ENCODE results near the gene HINT1.

HINT1 gene

DNA sequence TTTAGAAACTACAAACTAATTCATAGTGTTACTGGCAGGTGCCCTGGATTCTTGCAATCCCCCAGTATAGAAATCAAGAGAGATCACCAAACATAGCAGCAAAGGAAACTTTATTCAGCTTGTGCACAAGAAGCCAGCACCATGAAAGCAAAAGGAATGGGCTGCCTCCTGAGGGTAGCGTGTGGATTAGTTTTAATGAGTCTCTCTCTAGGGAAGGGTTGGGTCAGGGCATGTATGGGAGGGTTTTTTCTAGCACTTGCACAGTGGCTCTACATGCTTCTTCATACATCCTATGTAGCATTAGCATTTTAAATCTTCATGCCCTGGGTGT lies 44.1 kb upstream of the HINT1 start:
- no peak overlapping the region for H3K4me3 ChIP-seq (ENCODE audit: low read depth, low read length)
- TF ChIP-seq, protein P1, sequence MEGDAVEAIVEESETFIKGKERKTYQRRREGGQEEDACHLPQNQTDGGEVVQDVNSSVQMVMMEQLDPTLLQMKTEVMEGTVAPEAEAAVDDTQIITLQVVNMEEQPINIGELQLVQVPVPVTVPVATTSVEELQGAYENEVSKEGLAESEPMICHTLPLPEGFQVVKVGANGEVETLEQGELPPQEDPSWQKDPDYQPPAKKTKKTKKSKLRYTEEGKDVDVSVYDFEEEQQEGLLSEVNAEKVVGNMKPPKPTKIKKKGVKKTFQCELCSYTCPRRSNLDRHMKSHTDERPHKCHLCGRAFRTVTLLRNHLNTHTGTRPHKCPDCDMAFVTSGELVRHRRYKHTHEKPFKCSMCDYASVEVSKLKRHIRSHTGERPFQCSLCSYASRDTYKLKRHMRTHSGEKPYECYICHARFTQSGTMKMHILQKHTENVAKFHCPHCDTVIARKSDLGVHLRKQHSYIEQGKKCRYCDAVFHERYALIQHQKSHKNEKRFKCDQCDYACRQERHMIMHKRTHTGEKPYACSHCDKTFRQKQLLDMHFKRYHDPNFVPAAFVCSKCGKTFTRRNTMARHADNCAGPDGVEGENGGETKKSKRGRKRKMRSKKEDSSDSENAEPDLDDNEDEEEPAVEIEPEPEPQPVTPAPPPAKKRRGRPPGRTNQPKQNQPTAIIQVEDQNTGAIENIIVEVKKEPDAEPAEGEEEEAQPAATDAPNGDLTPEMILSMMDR (IDR thresholded peaks at IDR 0.05; ENCODE audit: insufficient read depth, low read length, missing control alignments) = no peak
- CTCF ChIA-PET = no interaction called here
- POLR2A ChIA-PET = no interaction called here
- no peak for DNase-seq (ENCODE audit: low read depth, low spot score)

DNA sequence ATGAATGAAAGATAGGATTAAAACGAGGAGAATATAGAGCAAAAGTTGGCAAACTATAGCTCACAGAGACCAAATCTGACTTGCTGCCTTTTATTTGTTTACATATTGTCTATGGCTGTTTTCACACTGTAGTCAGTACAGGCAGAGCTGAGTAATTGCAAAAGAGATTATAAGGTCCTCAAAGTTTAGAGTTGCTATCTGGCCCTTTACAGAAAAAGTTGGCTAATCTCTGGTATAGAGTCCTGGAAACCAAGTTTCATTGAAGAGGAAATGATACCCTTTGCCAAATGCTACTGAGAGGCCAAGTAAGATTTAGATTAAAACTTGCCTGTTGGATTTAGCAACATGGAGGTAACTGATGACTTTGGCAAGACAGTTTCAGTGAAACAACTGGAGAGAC lies 41.7 kb upstream of the HINT1 start:
- TF ChIP-seq, protein P1 (IDR thresholded peaks at IDR 0.05; ENCODE audit: insufficient read depth, low read length, missing control alignments) = no peak
- no peak overlapping the region for H3K4me3 ChIP-seq (ENCODE audit: low read depth, low read length)
- CTCF ChIA-PET = interaction anchor here (1.3 kb wide), 1 partner anchor 12 kb away, joined by 3 read pairs; no protein-coding TSS in a partner anchor
- DNase-seq (ENCODE audit: low read depth, low spot score) = no peak
- POLR2A ChIA-PET = no interaction called here

DNA sequence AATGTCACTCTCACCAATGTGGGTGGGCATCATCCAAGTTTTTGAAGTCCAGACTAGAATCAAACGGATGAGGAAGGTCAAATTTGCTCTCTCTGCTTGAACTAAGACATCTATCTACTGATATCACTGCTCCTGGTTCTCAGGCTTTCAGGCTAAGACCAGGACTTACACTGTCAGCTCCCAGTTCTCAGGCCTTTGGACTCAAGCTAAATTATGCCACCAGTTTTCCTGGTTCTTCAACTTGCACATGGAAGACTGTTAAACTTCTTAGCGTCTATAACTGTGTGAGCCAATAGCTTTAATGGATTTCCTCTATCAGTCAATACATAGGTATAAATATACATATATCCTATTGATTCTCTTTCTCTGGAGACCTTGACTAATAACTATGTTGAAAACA lies 41.0 kb upstream of the HINT1 start:
- POLR2A ChIA-PET = no interaction called here
- CTCF ChIA-PET = no interaction called here
- DNase-seq (ENCODE audit: low read depth, low spot score) = no peak
- TF ChIP-seq, protein P1 (IDR thresholded peaks at IDR 0.05; ENCODE audit: insufficient read depth, low read length, missing control alignments) = no peak
- H3K4me3 ChIP-seq (ENCODE audit: low read depth, low read length) = no peak overlapping the region

DNA sequence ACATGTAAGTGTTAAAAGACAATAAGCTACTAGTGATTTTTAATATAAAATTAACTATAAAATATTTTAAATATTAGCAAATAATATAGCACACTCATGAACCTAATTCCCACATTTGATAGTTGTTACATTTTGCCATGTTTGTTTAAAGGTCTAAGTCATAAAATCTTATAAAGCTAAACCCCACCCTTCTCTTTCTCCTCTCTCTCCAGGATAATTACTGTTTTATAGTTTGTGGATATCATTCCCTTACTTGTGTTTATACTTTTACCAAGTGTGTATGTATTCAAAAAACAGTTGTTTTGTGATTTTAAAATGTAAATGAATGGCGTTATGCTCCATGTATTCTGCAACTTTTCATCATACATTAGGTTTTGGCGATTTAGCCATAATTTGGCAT lies 39.9 kb upstream of the HINT1 start:
- POLR2A ChIA-PET = no interaction called here
- CTCF ChIA-PET = no interaction called here
- DNase-seq (ENCODE audit: low read depth, low spot score) = no peak
- no peak overlapping the region for H3K4me3 ChIP-seq (ENCODE audit: low read depth, low read length)
- TF ChIP-seq, protein P1 (IDR thresholded peaks at IDR 0.05; ENCODE audit: insufficient read depth, low read length, missing control alignments) = no peak

DNA sequence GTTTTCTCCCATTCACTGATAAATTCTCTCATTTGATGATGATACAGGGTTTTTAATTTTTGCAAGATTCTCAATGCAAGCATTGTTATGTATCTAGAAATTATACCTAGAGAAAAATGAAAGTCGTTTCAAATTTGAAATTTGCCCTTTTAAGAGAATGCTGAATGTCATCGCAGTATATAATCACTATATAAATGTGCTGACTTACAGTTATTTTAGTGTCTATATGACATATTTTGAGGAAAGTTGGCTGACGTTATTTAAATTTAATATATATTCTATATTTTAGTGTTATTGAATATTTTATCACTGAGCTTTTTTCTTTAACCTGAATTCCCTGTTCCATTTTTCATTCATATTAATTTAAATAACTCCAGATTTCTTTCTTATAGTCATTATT lies 35.5 kb upstream of the HINT1 start:
- no peak for DNase-seq (ENCODE audit: low read depth, low spot score)
- H3K4me3 ChIP-seq (ENCODE audit: low read depth, low read length) = no peak overlapping the region
- ChIA-PET POLR2A (no interaction called here), CTCF (no interaction called here)
- TF ChIP-seq, protein P1 (IDR thresholded peaks at IDR 0.05; ENCODE audit: insufficient read depth, low read length, missing control alignments) = no peak

DNA sequence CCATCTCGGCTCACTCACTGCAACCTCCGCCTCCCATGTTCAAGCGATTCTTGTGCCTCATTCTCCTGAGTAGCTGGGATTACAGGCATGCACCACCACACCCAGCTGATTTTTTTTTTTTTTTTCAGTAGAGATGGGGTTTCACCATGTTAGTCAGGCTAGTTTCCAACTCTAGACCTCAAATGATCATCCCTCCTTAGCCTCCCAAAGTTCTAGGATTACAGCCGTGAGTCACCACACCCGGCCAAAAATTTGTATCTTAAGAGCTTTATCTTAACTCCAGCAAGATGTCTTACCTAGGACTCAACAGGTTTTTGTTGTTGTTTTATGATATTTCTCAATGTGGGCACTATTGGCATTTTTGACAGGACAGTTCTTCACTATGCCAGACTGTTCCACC lies 33.6 kb upstream of the HINT1 start:
- ChIA-PET CTCF (interaction anchor here (0.6 kb wide), 1 partner anchor 1730 kb away, joined by 3 read pairs; no protein-coding TSS in a partner anchor), POLR2A (interaction anchor here (1.0 kb wide), 1 partner anchor 41 kb away, joined by 4 read pairs; no protein-coding TSS in a partner anchor)
- H3K4me3 ChIP-seq (ENCODE audit: low read depth, low read length) = no peak overlapping the region
- TF ChIP-seq, protein P1 (IDR thresholded peaks at IDR 0.05; ENCODE audit: insufficient read depth, low read length, missing control alignments) = no peak
- DNase-seq (ENCODE audit: low read depth, low spot score) = no peak

Data from AG04449 (cell line).